ENCODE measurements around the gene SLC2A5.
A peak's percentile ranks its signal among the peaks of the same experiment; 100 is the strongest.

Gene SLC2A5

GRCh38 chr1:9018333-9018732 is 51.1 kb downstream of the SLC2A5 start:
- Histone ChIP-seq H3K27me3 (ENCODE audit: control insufficient read depth, low read length) (no peaks in the 10 kb centered on the region), H3K4me3 (ENCODE audit: low read length) (no peak overlapping the region), H3K9me2 (replicated peaks; ENCODE audit: control insufficient read depth, low read length) (no peaks in the 10 kb centered on the region), H3K79me2 (ENCODE audit: control insufficient read depth, low read length) (no peaks in the 10 kb centered on the region), H3K4me1 (ENCODE audit: control insufficient read depth, low read length) (peaks cover 39% of the 10 kb centered on the region), H3K36me3 (ENCODE audit: control insufficient read depth, low read length) (no peaks in the 10 kb centered on the region), H3K4me2 (ENCODE audit: low read length) (no peak overlapping the region), H4K20me1 (ENCODE audit: control insufficient read depth, insufficient read depth, low read depth, low read length) (no peaks in the 10 kb centered on the region), H3K9me3 (ENCODE audit: control insufficient read depth, insufficient read depth, low read length) (no peaks in the 10 kb centered on the region), H3F3A (ENCODE audit: control insufficient read depth, insufficient read depth) (peaks cover 4% of the 10 kb centered on the region), H3K27ac (ENCODE audit: low read depth, low read length) (no peak overlapping the region)
- TF ChIP-seq EZH2phosphoT487 (IDR thresholded peaks at IDR 0.05; ENCODE audit: borderline replicate concordance, low read length) (no peak), CTCF (IDR thresholded peaks at IDR 0.05; ENCODE audit: low read depth, low read length, poor library complexity, severe bottlenecking) (no peak)

GRCh38 chr1:9016455-9016854 is 53.0 kb downstream of the SLC2A5 start:
- no peaks in the 10 kb centered on the region for H3K9me3 ChIP-seq (ENCODE audit: control insufficient read depth, insufficient read depth, low read length)
- no peaks in the 10 kb centered on the region for H4K20me1 ChIP-seq (ENCODE audit: control insufficient read depth, insufficient read depth, low read depth, low read length)
- H3K79me2 ChIP-seq (ENCODE audit: control insufficient read depth, low read length): no peaks in the 10 kb centered on the region
- H3K27ac ChIP-seq (ENCODE audit: low read depth, low read length): peak overlapping the region; percentile 39
- TF ChIP-seq CTCF (IDR thresholded peaks at IDR 0.05; ENCODE audit: low read depth, low read length, poor library complexity, severe bottlenecking) (no peak), EZH2phosphoT487 (IDR thresholded peaks at IDR 0.05; ENCODE audit: borderline replicate concordance, low read length) (no peak)
- H3K9me2 ChIP-seq (replicated peaks; ENCODE audit: control insufficient read depth, low read length): no peaks in the 10 kb centered on the region
- H3F3A ChIP-seq (ENCODE audit: control insufficient read depth, insufficient read depth): peaks cover 11% of the 10 kb centered on the region
- H3K4me1 ChIP-seq (ENCODE audit: control insufficient read depth, low read length): peaks cover 51% of the 10 kb centered on the region
- H3K4me3 ChIP-seq (ENCODE audit: low read length): peak overlapping the region; percentile 22
- no peaks in the 10 kb centered on the region for H3K27me3 ChIP-seq (ENCODE audit: control insufficient read depth, low read length)
- H3K36me3 ChIP-seq (ENCODE audit: control insufficient read depth, low read length): no peaks in the 10 kb centered on the region
- peak overlapping the region; percentile 54 for H3K4me2 ChIP-seq (ENCODE audit: low read length)

GRCh38 chr1:9014475-9015375 is 54.7 kb downstream of the SLC2A5 start:
- Histone ChIP-seq H3K4me2 (ENCODE audit: low read length) (peak overlapping the region; percentile 54), H3K9me2 (replicated peaks; ENCODE audit: control insufficient read depth, low read length) (no peaks in the 10 kb centered on the region), H3K4me3 (ENCODE audit: low read length) (peak overlapping the region; percentile 11), H3K4me1 (ENCODE audit: control insufficient read depth, low read length) (peaks cover 64% of the 10 kb centered on the region), H3K79me2 (ENCODE audit: control insufficient read depth, low read length) (no peaks in the 10 kb centered on the region), H3K9me3 (ENCODE audit: control insufficient read depth, insufficient read depth, low read length) (no peaks in the 10 kb centered on the region), H3K36me3 (ENCODE audit: control insufficient read depth, low read length) (no peaks in the 10 kb centered on the region), H4K20me1 (ENCODE audit: control insufficient read depth, insufficient read depth, low read depth, low read length) (no peaks in the 10 kb centered on the region), H3K27me3 (ENCODE audit: control insufficient read depth, low read length) (no peaks in the 10 kb centered on the region), H3F3A (ENCODE audit: control insufficient read depth, insufficient read depth) (peaks cover 16% of the 10 kb centered on the region), H3K27ac (ENCODE audit: low read depth, low read length) (peak overlapping the region; percentile 39)
- TF ChIP-seq CTCF (IDR thresholded peaks at IDR 0.05; ENCODE audit: low read depth, low read length, poor library complexity, severe bottlenecking): no peak
- TF ChIP-seq EZH2phosphoT487 (IDR thresholded peaks at IDR 0.05; ENCODE audit: borderline replicate concordance, low read length): no peak

All from DOHH2 (cell line).